ENCODE measurements around the gene NBDY.

NBDY gene

GRCh38 chrX:56784666-56785065 is 55.6 kb downstream of the NBDY start:
- DNase-seq (ENCODE audit: low read depth in 1 of 2, low spot score in 1 of 2): no peak

- DNase-seq (ENCODE audit: low read depth in 1 of 2, low spot score in 1 of 2): no peak
These were observed 56.4 kb downstream of the NBDY start for GRCh38 chrX:56785442-56785841.

GRCh38 chrX:56786889-56787733 is 58.1 kb downstream of the NBDY start:
- DNase-seq (ENCODE audit: low read depth in 1 of 2, low spot score in 1 of 2): no peak

- DNase-seq (ENCODE audit: low read depth in 1 of 2, low spot score in 1 of 2): no peak
These were observed 58.7 kb downstream of the NBDY start for GRCh38 chrX:56787734-56788152.

GRCh38 chrX:56788229-56788628 is 59.2 kb downstream of the NBDY start:
- DNase-seq (ENCODE audit: low read depth in 1 of 2, low spot score in 1 of 2): no peak

GRCh38 chrX:56788717-56789122 is 59.7 kb downstream of the NBDY start:
- no peak for DNase-seq (ENCODE audit: low read depth in 1 of 2, low spot score in 1 of 2)

- no peak for DNase-seq (ENCODE audit: low read depth in 1 of 2, low spot score in 1 of 2)
These were observed 60.6 kb downstream of the NBDY start for GRCh38 chrX:56789518-56790070.

GRCh38 chrX:56790778-56791177 is 61.7 kb downstream of the NBDY start:
- no peak for DNase-seq (ENCODE audit: low read depth in 1 of 2, low spot score in 1 of 2)

- no peak for DNase-seq (ENCODE audit: low read depth in 1 of 2, low spot score in 1 of 2)
These were observed 62.4 kb downstream of the NBDY start for GRCh38 chrX:56791456-56791855.

GRCh38 chrX:56792270-56793111 is 63.4 kb downstream of the NBDY start:
- DNase-seq (ENCODE audit: low read depth in 1 of 2, low spot score in 1 of 2): no peak

GRCh38 chrX:56793112-56793430 is 64.0 kb downstream of the NBDY start:
- DNase-seq (ENCODE audit: low read depth in 1 of 2, low spot score in 1 of 2): no peak

- DNase-seq (ENCODE audit: low read depth in 1 of 2, low spot score in 1 of 2): no peak
These were observed 64.7 kb downstream of the NBDY start for GRCh38 chrX:56793521-56794320.

GRCh38 chrX:56794404-56795230 is 65.6 kb downstream of the NBDY start:
- no peak for DNase-seq (ENCODE audit: low read depth in 1 of 2, low spot score in 1 of 2)

GRCh38 chrX:56795309-56795868 is 66.3 kb downstream of the NBDY start:
- DNase-seq (ENCODE audit: low read depth in 1 of 2, low spot score in 1 of 2): no peak

GRCh38 chrX:56796641-56797395 is 67.8 kb downstream of the NBDY start:
- no peak for DNase-seq (ENCODE audit: low read depth in 1 of 2, low spot score in 1 of 2)

- DNase-seq (ENCODE audit: low read depth in 1 of 2, low spot score in 1 of 2): no peak
These were observed 68.7 kb downstream of the NBDY start for GRCh38 chrX:56797574-56798338.

GRCh38 chrX:56798339-56798711 is 69.3 kb downstream of the NBDY start:
- no peak for DNase-seq (ENCODE audit: low read depth in 1 of 2, low spot score in 1 of 2)

- no peak for DNase-seq (ENCODE audit: low read depth in 1 of 2, low spot score in 1 of 2)
These were observed 70.1 kb downstream of the NBDY start for GRCh38 chrX:56798866-56799758.
